ENCODE results near the gene ACSM6.

DNA sequence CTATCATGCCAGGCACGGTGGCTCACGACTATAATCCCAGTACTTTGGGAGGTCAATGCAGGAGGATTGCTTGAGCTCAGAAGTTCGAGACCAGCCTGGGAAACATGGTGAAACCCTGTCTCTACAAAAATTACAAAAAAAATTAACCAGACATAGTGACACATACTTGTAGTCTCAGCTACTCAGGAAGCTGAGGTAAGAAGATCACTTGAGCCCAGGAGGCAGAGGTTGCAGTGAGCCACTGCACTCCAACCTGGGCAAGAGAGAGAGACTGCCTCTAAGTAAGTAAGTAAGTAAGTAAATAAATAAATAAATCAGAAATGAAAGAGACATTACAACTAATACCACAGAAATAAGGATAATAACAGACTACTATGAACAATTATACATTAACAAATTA, 60.6 kb downstream of the ACSM6 start:
- TF ChIP-seq, protein P1, sequence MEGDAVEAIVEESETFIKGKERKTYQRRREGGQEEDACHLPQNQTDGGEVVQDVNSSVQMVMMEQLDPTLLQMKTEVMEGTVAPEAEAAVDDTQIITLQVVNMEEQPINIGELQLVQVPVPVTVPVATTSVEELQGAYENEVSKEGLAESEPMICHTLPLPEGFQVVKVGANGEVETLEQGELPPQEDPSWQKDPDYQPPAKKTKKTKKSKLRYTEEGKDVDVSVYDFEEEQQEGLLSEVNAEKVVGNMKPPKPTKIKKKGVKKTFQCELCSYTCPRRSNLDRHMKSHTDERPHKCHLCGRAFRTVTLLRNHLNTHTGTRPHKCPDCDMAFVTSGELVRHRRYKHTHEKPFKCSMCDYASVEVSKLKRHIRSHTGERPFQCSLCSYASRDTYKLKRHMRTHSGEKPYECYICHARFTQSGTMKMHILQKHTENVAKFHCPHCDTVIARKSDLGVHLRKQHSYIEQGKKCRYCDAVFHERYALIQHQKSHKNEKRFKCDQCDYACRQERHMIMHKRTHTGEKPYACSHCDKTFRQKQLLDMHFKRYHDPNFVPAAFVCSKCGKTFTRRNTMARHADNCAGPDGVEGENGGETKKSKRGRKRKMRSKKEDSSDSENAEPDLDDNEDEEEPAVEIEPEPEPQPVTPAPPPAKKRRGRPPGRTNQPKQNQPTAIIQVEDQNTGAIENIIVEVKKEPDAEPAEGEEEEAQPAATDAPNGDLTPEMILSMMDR (IDR thresholded peaks at IDR 0.05): no peak
- TF ChIP-seq EP300 (IDR thresholded peaks at IDR 0.05): no peak
- no peak for TF ChIP-seq POLR2A (IDR thresholded peaks at IDR 0.05)
- TF ChIP-seq POLR2AphosphoS5 (IDR thresholded peaks at IDR 0.05): no peak
